ENCODE measurements around the gene CCDC18.
"Not testable (repeated sequence)": the region's sequence is repeated elsewhere in the genome, so short reads cannot be mapped to it uniquely, and the experiment has no call there.

The CCDC18 gene

DNA sequence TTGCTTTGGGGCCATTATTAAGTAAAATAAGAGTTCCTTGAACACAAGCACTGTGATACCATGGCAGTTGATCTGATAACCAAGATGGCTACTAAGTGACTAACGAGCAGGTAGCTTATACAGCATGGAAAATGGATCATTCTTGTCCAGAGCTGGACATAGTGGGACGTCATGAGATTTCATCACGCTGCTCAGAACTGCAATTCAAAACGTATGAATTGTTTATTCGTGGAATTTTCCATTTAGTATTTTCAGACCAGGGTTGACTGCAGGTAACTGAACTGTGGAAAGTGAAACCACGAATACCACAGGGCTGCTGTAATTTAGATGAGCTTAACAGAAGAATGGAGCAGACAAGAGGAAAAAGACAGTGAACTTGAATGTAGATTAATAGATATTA lies 38.9 kb downstream of the CCDC18 start:
- DNase-seq (ENCODE audit: extremely low spot score) = no peak
- TF ChIP-seq BHLHE40 (IDR thresholded peaks at IDR 0.05; ENCODE audit: borderline replicate concordance) = no peak
- no peak for TF ChIP-seq CTBP1 (IDR thresholded peaks at IDR 0.05; ENCODE audit: borderline replicate concordance)
- TF ChIP-seq ARNT (IDR thresholded peaks at IDR 0.05) = no peak
- no peak for TF ChIP-seq FOXA1 (IDR thresholded peaks at IDR 0.05)
- TF ChIP-seq HDGF (IDR thresholded peaks at IDR 0.05; ENCODE audit: borderline replicate concordance) = no peak
- TF ChIP-seq ZNF384 (IDR thresholded peaks at IDR 0.05) = no peak
- no peak for TF ChIP-seq LEF1 (IDR thresholded peaks at IDR 0.05; ENCODE audit: borderline replicate concordance)
- TF ChIP-seq FOXK2 (IDR thresholded peaks at IDR 0.05) = no peak
- TF ChIP-seq FOXM1 (IDR thresholded peaks at IDR 0.05; ENCODE audit: borderline replicate concordance) = no peak
- TF ChIP-seq PKNOX1 (IDR thresholded peaks at IDR 0.05) = no peak
- no peak for TF ChIP-seq ELF4 (IDR thresholded peaks at IDR 0.05)
- TF ChIP-seq NFRKB (IDR thresholded peaks at IDR 0.05) = no peak
- no peak for TF ChIP-seq SUZ12 (IDR thresholded peaks at IDR 0.05)
- ChIA-PET POLR2A (no interaction called here), CTCF (no interaction called here)

- CTCF ChIA-PET; POLR2A ChIA-PET; DNase-seq (ENCODE audit: extremely low spot score): not testable (repeated sequence)
These were observed 40.2 kb downstream of the CCDC18 start for GRCh38 chr1:93220716-93221115.

DNA sequence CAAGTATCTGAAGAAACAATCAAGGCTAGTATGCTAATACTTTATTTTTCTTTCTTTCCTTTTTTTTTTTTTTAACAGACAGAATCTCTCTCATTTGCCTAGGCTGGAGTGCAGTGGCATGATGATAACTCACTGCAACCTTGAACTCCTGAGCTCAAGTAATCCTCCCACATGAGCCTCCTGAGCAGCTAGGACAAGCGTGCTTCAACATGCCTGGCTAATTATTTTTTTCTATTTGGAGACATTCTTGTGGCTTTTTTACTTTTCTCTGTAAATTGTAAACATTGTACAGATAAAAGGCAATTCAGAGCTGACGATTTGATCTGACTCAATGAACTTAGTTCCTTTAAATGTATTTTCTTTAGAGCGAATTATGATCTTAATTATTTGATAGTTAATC lies 41.4 kb downstream of the CCDC18 start:
- no peak for DNase-seq (ENCODE audit: extremely low spot score)
- TF ChIP-seq HDGF (IDR thresholded peaks at IDR 0.05; ENCODE audit: borderline replicate concordance) = no peak
- no peak for TF ChIP-seq PKNOX1 (IDR thresholded peaks at IDR 0.05)
- no peak for TF ChIP-seq TARDBP (IDR thresholded peaks at IDR 0.05)
- no peak for TF ChIP-seq ELF4 (IDR thresholded peaks at IDR 0.05)
- TF ChIP-seq SP1 (IDR thresholded peaks at IDR 0.05) = no peak
- no peak for TF ChIP-seq BHLHE40 (IDR thresholded peaks at IDR 0.05; ENCODE audit: borderline replicate concordance)
- no peak for TF ChIP-seq L3MBTL2 (conservative IDR thresholded peaks at IDR 0.05)
- no peak for TF ChIP-seq FOXM1 (IDR thresholded peaks at IDR 0.05; ENCODE audit: borderline replicate concordance)
- TF ChIP-seq LEF1 (IDR thresholded peaks at IDR 0.05; ENCODE audit: borderline replicate concordance) = no peak
- no peak for TF ChIP-seq ZNF384 (IDR thresholded peaks at IDR 0.05)
- TF ChIP-seq FOXA1 (IDR thresholded peaks at IDR 0.05) = no peak
- TF ChIP-seq SUZ12 (IDR thresholded peaks at IDR 0.05) = no peak
- no peak for TF ChIP-seq NFRKB (IDR thresholded peaks at IDR 0.05)
- TF ChIP-seq CTBP1 (IDR thresholded peaks at IDR 0.05; ENCODE audit: borderline replicate concordance) = no peak
- no peak for TF ChIP-seq ARNT (IDR thresholded peaks at IDR 0.05)
- no peak for TF ChIP-seq FOXK2 (IDR thresholded peaks at IDR 0.05)
- ChIA-PET CTCF (no interaction called here), POLR2A (no interaction called here)

GRCh38 chr1:93223023-93223675 lies 42.6 kb downstream of the CCDC18 start:
- DNase-seq (ENCODE audit: extremely low spot score) = no peak
- no peak for TF ChIP-seq HDGF (IDR thresholded peaks at IDR 0.05; ENCODE audit: borderline replicate concordance)
- TF ChIP-seq LEF1 (IDR thresholded peaks at IDR 0.05; ENCODE audit: borderline replicate concordance) = no peak
- TF ChIP-seq CTBP1 (IDR thresholded peaks at IDR 0.05; ENCODE audit: borderline replicate concordance) = no peak
- no peak for TF ChIP-seq ARNT (IDR thresholded peaks at IDR 0.05)
- no peak for TF ChIP-seq PKNOX1 (IDR thresholded peaks at IDR 0.05)
- TF ChIP-seq NFRKB (IDR thresholded peaks at IDR 0.05) = no peak
- no peak for TF ChIP-seq FOXK2 (IDR thresholded peaks at IDR 0.05)
- TF ChIP-seq TARDBP (IDR thresholded peaks at IDR 0.05) = no peak
- no peak for TF ChIP-seq L3MBTL2 (conservative IDR thresholded peaks at IDR 0.05)
- no peak for TF ChIP-seq SUZ12 (IDR thresholded peaks at IDR 0.05)
- no peak for TF ChIP-seq FOXM1 (IDR thresholded peaks at IDR 0.05; ENCODE audit: borderline replicate concordance)
- TF ChIP-seq BHLHE40 (IDR thresholded peaks at IDR 0.05; ENCODE audit: borderline replicate concordance) = no peak
- TF ChIP-seq SP1 (IDR thresholded peaks at IDR 0.05) = no peak
- TF ChIP-seq FOXA1 (IDR thresholded peaks at IDR 0.05) = no peak
- ChIA-PET POLR2A (interaction anchor here (1.1 kb wide), 1 partner anchor 145 kb away, joined by 5 read pairs; the partner anchor contains the start of gene MTF2), CTCF (no interaction called here)

DNA sequence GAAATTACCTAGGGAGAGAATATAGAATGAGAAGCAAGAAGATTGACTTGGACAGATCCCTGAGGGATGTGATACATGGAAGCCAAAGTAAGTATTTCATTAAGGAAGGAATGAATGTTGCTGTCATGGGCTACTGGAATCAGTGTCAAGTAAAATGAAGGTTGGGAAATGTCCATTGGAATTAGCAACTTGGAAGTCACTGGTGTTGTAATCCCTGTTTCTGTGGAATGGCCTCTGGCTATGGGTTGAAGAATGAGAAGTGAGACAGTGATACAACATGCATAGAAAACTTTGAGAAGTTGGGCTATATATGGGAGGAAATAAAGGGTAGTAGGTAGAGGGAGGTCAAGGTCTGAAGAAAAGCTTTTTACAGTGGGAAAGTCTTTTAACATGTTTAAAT lies 54.7 kb downstream of the CCDC18 start:
- POLR2A ChIA-PET = no interaction called here
- CTCF ChIA-PET = no interaction called here
- no peak for TF ChIP-seq ARNT (IDR thresholded peaks at IDR 0.05)
- DNase-seq (ENCODE audit: extremely low spot score) = no peak

DNA sequence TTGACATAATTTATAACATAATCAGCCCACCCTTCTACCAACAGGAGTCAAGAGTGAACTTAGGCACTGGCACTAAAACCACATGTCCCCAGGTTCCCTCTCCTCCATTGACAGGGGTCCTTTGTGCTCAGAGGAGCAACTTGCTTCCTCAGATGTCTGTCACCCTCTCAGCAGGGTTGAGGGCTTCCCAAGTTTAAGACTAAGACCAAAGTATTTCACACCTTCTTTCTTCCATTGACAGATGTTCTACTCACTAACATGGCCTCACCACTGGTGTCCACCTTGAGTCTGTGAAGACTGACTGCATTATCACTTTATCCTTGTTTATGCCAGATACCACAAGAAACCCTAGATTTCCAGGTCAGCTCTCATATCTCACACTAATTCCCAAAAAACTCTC lies 56.5 kb downstream of the CCDC18 start:
- CTCF ChIA-PET = no interaction called here
- no peak for DNase-seq (ENCODE audit: extremely low spot score)
- TF ChIP-seq ELF4 (IDR thresholded peaks at IDR 0.05) = no peak
- no peak for TF ChIP-seq ARNT (IDR thresholded peaks at IDR 0.05)
- POLR2A ChIA-PET = no interaction called here

- ChIA-PET CTCF (no interaction called here), POLR2A (no interaction called here)
- TF ChIP-seq L3MBTL2 (conservative IDR thresholded peaks at IDR 0.05) (no peak), SP1 (IDR thresholded peaks at IDR 0.05) (no peak), TARDBP (IDR thresholded peaks at IDR 0.05) (no peak), FOXM1 (IDR thresholded peaks at IDR 0.05; ENCODE audit: borderline replicate concordance) (no peak), ELF4 (IDR thresholded peaks at IDR 0.05) (no peak), LEF1 (IDR thresholded peaks at IDR 0.05; ENCODE audit: borderline replicate concordance) (no peak), CTBP1 (IDR thresholded peaks at IDR 0.05; ENCODE audit: borderline replicate concordance) (no peak), ARNT (IDR thresholded peaks at IDR 0.05) (no peak), SUZ12 (IDR thresholded peaks at IDR 0.05) (no peak), FOXK2 (IDR thresholded peaks at IDR 0.05) (no peak), FOXA1 (IDR thresholded peaks at IDR 0.05) (no peak), ZNF384 (IDR thresholded peaks at IDR 0.05) (no peak), NFRKB (IDR thresholded peaks at IDR 0.05) (no peak), HDGF (IDR thresholded peaks at IDR 0.05; ENCODE audit: borderline replicate concordance) (no peak), PKNOX1 (IDR thresholded peaks at IDR 0.05) (no peak)
- DNase-seq (ENCODE audit: extremely low spot score) = no peak
These were observed 57.9 kb downstream of the CCDC18 start for GRCh38 chr1:93238425-93238824.
